ENCODE data around the gene HSD17B10. TPM values are rescaled to one million over a fixed set of nuclear protein-coding genes. Genes with fewer than 3 reads are reported as not detected.
"Not testable (repeated sequence)": the region's sequence is repeated elsewhere in the genome, so short reads cannot be mapped to it uniquely, and the experiment has no call there.

HSD17B10 gene
- polyA plus RNA-seq, 1 donor from 2014 or later = 133 TPM

DNA sequence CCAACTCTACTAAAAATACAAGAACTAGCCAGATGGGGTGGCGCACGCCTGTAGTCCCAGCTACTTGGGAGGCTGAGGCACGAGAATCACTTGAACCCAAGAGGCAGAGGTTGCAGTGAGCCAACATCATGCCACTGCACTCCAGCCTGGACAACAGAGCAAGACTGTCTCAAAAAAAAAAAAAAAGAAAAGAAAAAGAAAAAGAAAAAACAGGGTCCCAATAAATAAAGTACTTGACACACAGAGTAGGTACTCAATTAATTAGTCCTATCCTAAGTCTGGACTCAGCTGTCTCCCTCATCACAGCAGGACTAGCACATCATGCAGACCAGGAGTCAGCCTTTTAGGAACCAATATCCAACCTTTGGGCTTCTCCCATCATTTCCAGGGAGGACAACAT, 13.8 kb downstream of the HSD17B10 start:
- Mint-ChIP-seq H3K4me3 (peak overlapping the region in 2 of 4 donors; percentile 93 to 100), H3K4me1 (peaks cover 22 to 29% (median 24%) of the 10 kb centered on the region in 3 donors), H3K27ac (peak overlapping the region in 1 of 3 donors; percentile 92)
- not testable (repeated sequence) for H3K36me3 Mint-ChIP-seq, H3K9me3 Mint-ChIP-seq, H3K27me3 Mint-ChIP-seq

DNA sequence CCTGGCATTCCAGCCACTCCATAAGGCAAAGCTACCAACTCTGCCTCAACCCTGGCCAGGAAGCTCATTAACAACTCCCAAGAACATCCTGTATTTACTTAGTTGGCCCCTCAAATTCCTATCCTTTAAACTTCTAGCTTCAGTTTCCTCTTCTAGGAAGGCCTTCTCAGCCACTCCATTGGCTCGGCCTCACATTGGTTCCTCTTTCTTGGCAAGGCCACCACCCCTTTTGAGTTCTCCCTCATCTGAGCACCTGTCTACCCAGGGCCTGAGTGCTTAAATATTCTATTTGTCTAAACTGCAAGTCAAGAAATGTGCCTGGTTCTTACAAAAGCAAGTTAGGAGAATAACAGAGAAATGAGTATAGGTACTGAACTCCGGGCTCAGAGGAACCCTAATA, 21.7 kb downstream of the HSD17B10 start:
- Mint-ChIP-seq H3K4me3 (no peak overlapping the region), H3K4me1 (peaks cover 0 to 10% (median 7%) of the 10 kb centered on the region in 3 donors), H3K9me3 (no peaks in the 10 kb centered on the region), H3K27ac (no peak overlapping the region), H3K36me3 (peaks cover 10% of the 10 kb centered on the region), H3K27me3 (no peaks in the 10 kb centered on the region)

DNA sequence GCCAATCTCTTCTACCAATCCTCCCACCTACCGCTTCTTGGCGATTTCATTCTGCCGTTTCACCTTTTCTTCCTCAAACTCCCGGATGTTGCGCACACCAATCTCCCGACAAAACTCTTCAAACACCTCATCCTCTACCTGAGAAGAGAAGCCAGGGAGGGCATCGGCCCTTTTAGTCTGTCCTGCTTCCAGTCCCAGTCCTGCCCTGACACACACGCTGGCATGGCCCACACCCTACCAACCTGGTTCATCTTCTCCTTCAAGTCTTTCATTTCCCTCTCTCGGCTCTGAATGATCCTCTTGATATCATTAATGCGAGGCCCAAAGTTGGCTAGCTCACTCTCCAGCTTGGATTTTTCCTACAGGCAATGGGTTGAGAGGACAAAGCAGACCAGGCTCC, 30.6 kb downstream of the HSD17B10 start:
- no peaks in the 10 kb centered on the region for H3K4me1 Mint-ChIP-seq

GRCh38 chrX:53398216-53398615, 36.0 kb downstream of the HSD17B10 start:
- Mint-ChIP-seq H3K27me3 (no peaks in the 10 kb centered on the region), H3K36me3 (peaks cover 15% of the 10 kb centered on the region), H3K4me1 (no peaks in the 10 kb centered on the region), H3K9me3 (no peaks in the 10 kb centered on the region), H3K4me3 (no peak overlapping the region), H3K27ac (no peak overlapping the region)

More for the DNA sequence above, 30.6 kb downstream of the HSD17B10 start:
- Mint-ChIP-seq H3K4me3 (peak overlapping the region in 1 of 4 donors; percentile 55), H3K27ac (no peak overlapping the region), H3K27me3 (no peaks in the 10 kb centered on the region), H3K9me3 (no peaks in the 10 kb centered on the region), H3K36me3 (peaks cover 14% of the 10 kb centered on the region)

DNA sequence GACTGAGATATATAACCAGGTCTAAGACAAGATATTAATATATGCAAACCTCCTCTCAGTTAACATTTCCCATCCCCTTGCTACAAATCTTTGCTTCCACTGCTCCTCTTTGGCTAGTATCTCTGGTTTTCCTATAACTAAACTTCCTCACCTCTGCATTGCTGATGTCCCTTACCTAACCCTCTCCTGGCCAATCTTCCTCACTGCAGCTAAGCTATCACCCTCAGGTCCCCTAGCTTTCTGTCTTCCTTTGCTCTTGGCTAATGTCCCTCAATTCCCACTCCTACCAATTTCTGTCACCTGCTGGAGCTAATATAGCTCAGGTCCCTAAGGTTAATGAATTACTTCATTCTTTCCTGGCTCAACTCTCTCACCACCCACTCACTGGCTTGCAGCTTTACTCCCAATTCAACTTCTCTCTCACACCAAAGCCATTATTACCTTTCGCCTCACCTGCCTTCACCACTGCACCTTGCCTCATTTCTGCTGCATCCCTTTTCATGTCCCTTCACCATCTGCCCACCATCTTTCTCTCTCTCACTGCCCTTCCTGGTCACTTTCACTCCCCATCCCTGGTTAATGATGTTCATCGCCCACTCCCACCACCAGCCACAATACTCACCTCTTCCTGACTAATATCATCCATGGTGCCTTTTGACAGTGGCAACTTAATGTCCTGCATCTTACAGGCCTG, 38.4 kb downstream of the HSD17B10 start:
- no peaks in the 10 kb centered on the region for H3K4me1 Mint-ChIP-seq
- H3K36me3 Mint-ChIP-seq = peaks cover 9% of the 10 kb centered on the region
- H3K27ac Mint-ChIP-seq = peak overlapping the region in 1 of 3 donors; percentile 82
- H3K4me3 Mint-ChIP-seq = no peak overlapping the region
- H3K9me3 Mint-ChIP-seq = no peaks in the 10 kb centered on the region
- H3K27me3 Mint-ChIP-seq = no peaks in the 10 kb centered on the region

- no peaks in the 10 kb centered on the region for H3K4me1 Mint-ChIP-seq
- no peak overlapping the region for H3K27ac Mint-ChIP-seq
- no peaks in the 10 kb centered on the region for H3K27me3 Mint-ChIP-seq
- no peaks in the 10 kb centered on the region for H3K9me3 Mint-ChIP-seq
- no peak overlapping the region for H3K4me3 Mint-ChIP-seq
- H3K36me3 Mint-ChIP-seq = peaks cover 11% of the 10 kb centered on the region
These were observed 50.6 kb downstream of the HSD17B10 start for GRCh38 chrX:53383376-53384076.

Other genes starting within 250 kb of the HSD17B10 start
- 35.4 TPM for gene KDM5C, start 209.2 kb downstream of the HSD17B10 start, polyA plus RNA-seq
- not detected for gene IQSEC2, start 152.8 kb downstream of the HSD17B10 start, polyA plus RNA-seq
- 63.1 TPM for gene SMC1A, start 11.7 kb downstream of the HSD17B10 start, polyA plus RNA-seq
- 0.78 TPM for gene RIBC1, start 11.5 kb downstream of the HSD17B10 start, polyA plus RNA-seq

All from IgD-negative memory B cell (primary cell).